HG03439 (cell line): ENCODE data around the gene MAP2K7.
"Not testable (repeated sequence)": the region's sequence is repeated elsewhere in the genome, so short reads cannot be mapped to it uniquely, and the experiment has no call there.

Source experiments
- ATAC-seq: cut with Tn5 transposase; IDR thresholded peaks from one replicate; pipeline ENCODE4 v1.9.1; 2021; ENCODE audit warnings: mild to moderate bottlenecking, moderate library complexity; ENCODE audit not compliant: unreplicated experiment

MAP2K7 gene

DNA sequence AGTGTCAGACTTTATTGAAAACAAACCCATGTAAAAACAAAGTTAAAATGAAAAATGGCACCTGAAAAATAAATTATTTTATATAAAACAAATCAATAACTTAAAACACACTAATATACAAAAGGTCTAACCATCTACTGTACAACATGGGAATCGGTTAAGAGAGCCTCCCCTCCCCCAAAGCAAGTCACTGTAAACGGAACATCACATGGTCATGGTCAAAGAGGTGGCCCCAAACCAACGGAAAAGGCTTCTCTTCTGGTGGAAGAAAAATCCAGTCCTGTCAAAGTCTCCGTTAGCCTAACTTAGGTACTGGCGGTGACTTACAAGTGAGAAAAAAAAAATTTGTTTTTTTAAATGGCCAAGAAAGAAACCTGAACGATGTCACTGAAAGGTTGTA lies 55.5 kb downstream of the MAP2K7 start:
- no peak for ATAC-seq

- not testable (repeated sequence) for ATAC-seq
These were observed 57.4 kb downstream of the MAP2K7 start for GRCh38 chr19:7961082-7961481.

GRCh38 chr19:7961920-7962626 lies 58.4 kb downstream of the MAP2K7 start:
- ATAC-seq, result no peak

DNA sequence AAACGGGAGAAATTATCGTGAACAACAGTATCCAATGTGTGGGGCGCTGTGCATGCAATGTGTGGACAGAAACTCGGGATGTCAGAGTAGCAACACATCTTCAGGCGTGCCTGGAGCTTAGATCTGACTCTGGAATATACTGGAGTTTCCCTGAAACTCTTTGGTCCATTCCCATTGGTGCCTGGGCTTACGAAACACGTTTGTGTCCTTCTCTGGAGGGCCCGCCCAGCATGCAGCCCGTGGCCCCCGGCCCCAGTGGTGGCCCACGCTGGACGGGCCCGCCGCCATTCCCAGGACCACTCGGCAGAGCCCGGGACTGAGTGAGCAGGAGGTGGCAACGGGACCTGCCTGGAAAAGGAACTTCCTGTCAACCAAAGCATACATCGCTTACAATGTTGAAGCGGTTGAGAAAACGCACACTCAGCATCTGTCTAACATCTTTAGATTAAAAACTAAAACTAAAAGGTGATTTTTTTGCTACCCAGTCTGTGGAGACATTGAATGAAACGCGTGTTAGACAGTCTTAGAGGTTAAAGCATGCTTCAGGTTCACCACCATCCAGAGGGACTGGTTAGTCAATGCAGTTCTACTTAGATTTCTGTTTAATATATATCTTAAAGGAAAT lies 59.1 kb downstream of the MAP2K7 start:
- ATAC-seq, result no peak

GRCh38 chr19:7963566-7963965 lies 59.9 kb downstream of the MAP2K7 start:
- ATAC-seq, result no peak
